ENCODE data around the gene CAMK2B.

The CAMK2B gene

GRCh38 chr7:44309271-44310091 is 15.9 kb downstream of the CAMK2B start:
- DNase-seq (ENCODE audit: low read depth in 2 of 2, low spot score in 1 of 2): no peak

GRCh38 chr7:44308596-44309270 is 16.7 kb downstream of the CAMK2B start:
- DNase-seq (ENCODE audit: low read depth in 2 of 2, low spot score in 1 of 2): no peak

- no peak for DNase-seq (ENCODE audit: low read depth in 2 of 2, low spot score in 1 of 2)
Measured at GRCh38 chr7:44307905-44308595, 17.3 kb downstream of the CAMK2B start.

- DNase-seq (ENCODE audit: low read depth in 2 of 2, low spot score in 1 of 2): no peak
Measured at GRCh38 chr7:44307301-44307900, 18.0 kb downstream of the CAMK2B start.

GRCh38 chr7:44306606-44307005 is 18.8 kb downstream of the CAMK2B start:
- no peak for DNase-seq (ENCODE audit: low read depth in 2 of 2, low spot score in 1 of 2)

GRCh38 chr7:44305564-44306507 is 19.6 kb downstream of the CAMK2B start:
- DNase-seq (ENCODE audit: low read depth in 2 of 2, low spot score in 1 of 2): no peak

GRCh38 chr7:44294325-44295069 is 30.9 kb downstream of the CAMK2B start:
- DNase-seq (ENCODE audit: low read depth in 2 of 2, low spot score in 1 of 2): no peak

GRCh38 chr7:44293561-44294324 is 31.7 kb downstream of the CAMK2B start:
- DNase-seq (ENCODE audit: low read depth in 2 of 2, low spot score in 1 of 2): no peak

GRCh38 chr7:44292876-44293560 is 32.4 kb downstream of the CAMK2B start:
- DNase-seq (ENCODE audit: low read depth in 2 of 2, low spot score in 1 of 2): no peak

- no peak for DNase-seq (ENCODE audit: low read depth in 2 of 2, low spot score in 1 of 2)
Measured at GRCh38 chr7:44292420-44292817, 33.0 kb downstream of the CAMK2B start.

GRCh38 chr7:44291733-44292419 is 33.5 kb downstream of the CAMK2B start:
- DNase-seq (ENCODE audit: low read depth in 2 of 2, low spot score in 1 of 2): no peak

GRCh38 chr7:44291066-44291732 is 34.2 kb downstream of the CAMK2B start:
- no peak for DNase-seq (ENCODE audit: low read depth in 2 of 2, low spot score in 1 of 2)

GRCh38 chr7:44290252-44290620 is 35.2 kb downstream of the CAMK2B start:
- DNase-seq (ENCODE audit: low read depth in 2 of 2, low spot score in 1 of 2): no peak

- no peak for DNase-seq (ENCODE audit: low read depth in 2 of 2, low spot score in 1 of 2)
Measured at GRCh38 chr7:44289341-44290251, 35.8 kb downstream of the CAMK2B start.

- no peak for DNase-seq (ENCODE audit: low read depth in 2 of 2, low spot score in 1 of 2)
Measured at GRCh38 chr7:44288811-44289340, 36.5 kb downstream of the CAMK2B start.

- DNase-seq (ENCODE audit: low read depth in 2 of 2, low spot score in 1 of 2): no peak
Measured at GRCh38 chr7:44288381-44288685, 37.1 kb downstream of the CAMK2B start.

All from stimulated activated CD8-positive, alpha-beta memory T cell treated with anti-CD3 and anti-CD28 coated beads, Interleukin-4, amount 100 ng/mL, for 4 hours (primary cell).